Tibial artery (tissue), 4 donors: Measurements from ENCODE around the gene RLN3.
A peak's percentile ranks its signal among the peaks of the same experiment; 100 is the strongest.
"Not testable (repeated sequence)": the region's sequence is repeated elsewhere in the genome, so short reads cannot be mapped to it uniquely, and the experiment has no call there.

ENCODE experiments used
- DNase-seq, 2 donors: peaks; one replicate each; pipeline ENCODE4 v3.0.0-alpha.2; 2019
- H3K27ac ChIP-seq, 2 donors: fragments of 200-600 bp; sonication (generic) in 1 of 2; 1 replicate in 1 of 2; 2 replicates in 1 of 2; pipeline ENCODE4 v1.5.1; 2018 to 2019; ENCODE audit warnings: mild to moderate bottlenecking in 1 of 2
- H3K27me3 ChIP-seq, 2 donors: fragments of 200-600 bp; sonication (generic) in 1 of 2; one replicate each; pipeline versions ENCODE4 v1.5.1 to v1.6.0; 2016 to 2019
- H3K36me3 ChIP-seq, 3 donors: fragments of 200-600 bp; sonication (generic) in 2 of 3; one replicate each; pipeline ENCODE4 v1.5.1; 2016 to 2019; ENCODE audit warnings: mild to moderate bottlenecking in 2 of 3
- H3K4me1 ChIP-seq, 4 donors: fragments of 200-600 bp; sonication (generic) in 2 of 4; 1 replicate in 3 of 4; 2 replicates in 1 of 4; pipeline ENCODE4 v1.5.1; 2016 to 2019
- H3K4me3 ChIP-seq, 2 donors: fragments of 200-600 bp; sonication (generic) in 1 of 2; 1 replicate in 1 of 2; 2 replicates in 1 of 2; pipeline ENCODE4 v1.5.1; 2018 to 2019; ENCODE audit warnings: mild to moderate bottlenecking in 2 of 2
- H3K9me3 ChIP-seq, 3 donors: fragments of 200-600 bp; sonication (generic) in 1 of 3; one replicate each; pipeline ENCODE4 v1.5.1; 2016 to 2019
- CTCF ChIP-seq, 2 experiments: fragments of 200-600 bp in 1 of 2; fragments of 450-650 bp in 1 of 2; IDR thresholded peaks; one replicate each; pipeline ENCODE4 v1.5.1; 2017 to 2019; ENCODE audit warnings: antibody characterized with exemption in 2 of 2, mild to moderate bottlenecking in 1 of 2, moderate library complexity in 1 of 2
- intact Hi-C: fragments of 100-400 bp; cut with DNase I; formaldehyde crosslinking; loops from one replicate; pipeline ENCODE4 v1.15.0; 2023; ENCODE audit warnings: low total_unique reads

The RLN3 gene

GRCh38 chr19:14019100-14019499 lies 8.8 kb upstream of the RLN3 start:
- intact Hi-C loops, result no loop called here
- no peak for DNase-seq
- Histone ChIP-seq H3K36me3 (no peaks in the 10 kb centered on the region), H3K4me3 (no peak overlapping the region), H3K27ac (no peak overlapping the region), H3K4me1 (no peaks in the 10 kb centered on the region), H3K9me3 (no peaks in the 10 kb centered on the region), H3K27me3 (no peaks in the 10 kb centered on the region)
- no peak for TF ChIP-seq CTCF (IDR thresholded peaks at IDR 0.05)

- DNase-seq, result not testable (repeated sequence)
Measured at GRCh38 chr19:14019739-14020138, 8.2 kb upstream of the RLN3 start.

GRCh38 chr19:14021474-14021873 lies 6.5 kb upstream of the RLN3 start:
- TF ChIP-seq CTCF (IDR thresholded peaks at IDR 0.05), result no peak
- no peaks in the 10 kb centered on the region for H3K27me3 ChIP-seq
- H3K36me3 ChIP-seq, result no peaks in the 10 kb centered on the region
- no peaks in the 10 kb centered on the region for H3K4me1 ChIP-seq
- intact Hi-C loops, result no loop called here
- H3K4me3 ChIP-seq, result no peak overlapping the region
- DNase-seq, result no peak
- no peaks in the 10 kb centered on the region for H3K9me3 ChIP-seq
- no peak overlapping the region for H3K27ac ChIP-seq

More at GRCh38 chr19:14019739-14020138, 8.2 kb upstream of the RLN3 start:
- H3K4me3 ChIP-seq, H3K36me3 ChIP-seq, intact Hi-C loops, H3K27me3 ChIP-seq, H3K27ac ChIP-seq, H3K4me1 ChIP-seq, H3K9me3 ChIP-seq: not testable (repeated sequence)

GRCh38 chr19:14022469-14022868 lies 5.5 kb upstream of the RLN3 start:
- Histone ChIP-seq H3K27ac (no peak overlapping the region), H3K4me3 (no peak overlapping the region), H3K4me1 (no peaks in the 10 kb centered on the region), H3K36me3 (no peaks in the 10 kb centered on the region), H3K27me3 (no peaks in the 10 kb centered on the region), H3K9me3 (no peaks in the 10 kb centered on the region)
- TF ChIP-seq CTCF (IDR thresholded peaks at IDR 0.05), result no peak
- no peak for DNase-seq
- intact Hi-C loops, result no loop called here

- Histone ChIP-seq H3K36me3 (no peaks in the 10 kb centered on the region), H3K4me3 (no peak overlapping the region), H3K9me3 (no peaks in the 10 kb centered on the region), H3K27me3 (peaks cover 0 to 6% of the 10 kb centered on the region in 2 donors), H3K4me1 (no peaks in the 10 kb centered on the region), H3K27ac (no peak overlapping the region)
- peak; percentile 23 to 25 for TF ChIP-seq CTCF (IDR thresholded peaks at IDR 0.05)
- intact Hi-C loops, result no loop called here
- no peak for DNase-seq
Measured at GRCh38 chr19:14023404-14024235, 4.3 kb upstream of the RLN3 start.

- H3K36me3 ChIP-seq, H3K4me1 ChIP-seq, DNase-seq, H3K9me3 ChIP-seq, H3K4me3 ChIP-seq, H3K27ac ChIP-seq, intact Hi-C loops: not testable (repeated sequence)
- peaks cover 0 to 15% of the 10 kb centered on the region in 2 donors for H3K27me3 ChIP-seq
Measured at GRCh38 chr19:14026652-14027192, 1.2 kb upstream of the RLN3 start.
